C4-2B (cell line): ENCODE results near the gene ZNF76.
"Not testable (repeated sequence)": the region's sequence is repeated elsewhere in the genome, so short reads cannot be mapped to it uniquely, and the experiment has no call there.

Experiments used
- CTCF ChIP-seq: fragments of 450-650 bp; conservative IDR thresholded peaks from 2 replicates; pipeline ENCODE4 v1.5.1; 2017; ENCODE audit warnings: mild to moderate bottlenecking
- ZFX ChIP-seq: fragments of 450-650 bp; IDR thresholded peaks from 2 replicates; pipeline ENCODE4 v1.6.1; 2017

DNA sequence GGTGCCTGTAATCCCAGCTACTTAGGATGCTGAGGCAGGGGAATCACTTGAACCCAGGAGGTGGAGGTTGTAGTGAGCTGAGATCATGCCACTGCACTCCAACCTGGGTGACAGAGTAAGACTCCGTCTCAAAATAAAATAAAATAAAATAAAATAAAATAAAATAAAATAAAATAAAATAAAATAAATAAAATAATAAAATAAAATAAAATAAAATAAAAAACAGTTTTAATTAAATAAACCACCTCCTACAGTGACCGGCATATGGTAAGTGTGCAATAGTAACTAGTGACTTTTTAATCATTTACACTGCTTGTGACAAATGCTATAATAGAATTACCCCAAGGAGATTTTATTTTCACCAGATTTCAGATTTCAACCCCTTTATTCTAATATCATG lies 49.0 kb downstream of the ZNF76 start:
- not testable (repeated sequence) for TF ChIP-seq CTCF, ZFX
